HG03097 (cell line): ENCODE data around the gene SERP2.

Source experiments
- ATAC-seq: cut with Tn5 transposase; IDR thresholded peaks from one replicate; pipeline ENCODE4 v1.9.1; 2021; ENCODE audit not compliant: unreplicated experiment, low FRiP score

Gene SERP2

DNA sequence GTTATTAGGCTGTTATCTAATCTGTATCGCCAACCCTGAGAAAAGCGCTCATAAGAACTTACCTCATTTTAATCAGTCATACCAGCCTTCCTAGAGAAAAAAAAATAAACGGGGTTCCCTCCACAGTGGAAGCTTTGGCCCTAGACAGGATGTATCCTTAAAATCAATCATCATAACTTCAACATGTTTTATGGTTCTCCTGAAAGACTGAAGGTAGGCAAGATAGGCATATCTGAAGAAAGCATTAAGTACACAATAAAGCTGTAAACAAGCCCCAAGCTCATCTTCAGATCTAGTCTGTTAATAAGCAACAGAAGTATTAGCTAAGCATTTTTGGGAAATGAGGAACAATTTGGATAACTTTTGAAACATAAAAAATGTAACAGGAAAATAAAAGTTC lies 18.7 kb upstream of the SERP2 start:
- no peak for ATAC-seq

DNA sequence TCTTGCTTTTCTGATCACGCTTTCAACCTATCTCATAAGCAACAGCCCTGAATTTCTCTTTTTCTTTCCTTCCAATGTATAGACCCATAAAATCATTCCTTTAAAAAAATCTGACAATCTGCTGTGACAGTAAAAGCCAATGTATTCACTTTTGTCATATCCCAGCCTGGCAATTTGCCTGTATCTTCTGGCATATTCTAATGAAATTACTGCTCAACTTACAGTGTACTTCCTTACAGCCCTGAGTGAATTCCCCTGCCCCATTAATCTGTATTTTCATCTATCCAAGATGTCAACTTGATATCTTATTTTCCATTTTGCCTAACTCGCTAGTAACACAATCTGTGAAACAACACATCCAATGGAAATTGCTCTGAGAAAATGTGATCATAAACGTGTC lies 18.0 kb upstream of the SERP2 start:
- no peak for ATAC-seq

DNA sequence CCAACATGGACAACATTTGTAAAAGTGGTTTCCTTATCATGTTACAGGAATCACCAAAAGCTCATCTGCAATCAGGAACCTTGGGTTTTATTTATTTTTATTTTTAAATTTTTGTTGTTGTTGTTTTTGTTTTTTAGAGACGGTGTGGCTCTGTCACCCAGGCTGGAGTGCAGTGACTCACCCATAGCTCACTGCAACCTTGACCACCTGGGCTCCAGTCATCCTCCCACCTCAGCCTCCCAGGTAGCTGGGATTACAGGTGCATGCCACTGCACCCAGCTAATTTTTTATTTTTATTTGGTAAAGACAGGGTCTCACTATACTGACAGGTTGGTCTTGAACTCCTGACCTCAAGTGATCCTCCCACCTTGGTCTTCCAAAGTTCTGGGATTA lies 13.6 kb upstream of the SERP2 start:
- ATAC-seq, result no peak

DNA sequence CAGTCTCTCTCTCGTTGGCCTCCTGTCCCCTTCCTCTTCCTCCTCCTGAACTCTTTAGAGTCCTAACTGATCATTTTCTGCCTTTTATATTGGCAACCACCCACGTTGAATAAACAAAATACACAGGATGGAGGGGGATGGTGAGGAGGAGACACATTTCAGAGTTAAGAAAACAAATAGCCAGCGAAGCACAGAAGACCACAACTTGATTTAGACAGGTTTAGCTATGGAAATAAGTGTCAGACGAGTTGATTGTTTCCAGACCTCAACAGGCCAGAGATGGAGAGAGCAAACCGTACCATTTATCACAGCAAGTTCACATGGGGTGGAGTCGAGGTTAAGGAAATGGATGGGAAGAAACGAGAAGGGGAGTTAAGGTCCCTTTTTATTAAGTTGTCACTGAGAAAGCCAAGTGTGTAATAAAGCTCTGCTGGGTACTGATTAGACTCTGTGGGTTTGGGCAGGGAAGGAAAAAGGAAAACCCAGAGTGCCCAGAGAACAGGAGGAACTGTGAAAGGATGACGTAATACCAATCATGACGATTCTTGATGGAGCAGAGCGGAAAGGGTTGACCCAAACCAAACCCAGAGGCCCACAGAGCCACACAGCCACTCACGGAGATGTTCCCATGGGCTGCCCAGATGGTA lies 11.1 kb upstream of the SERP2 start:
- ATAC-seq, result no peak

- no peak for ATAC-seq
These were observed 9.8 kb upstream of the SERP2 start for GRCh38 chr13:44363631-44364344.

DNA sequence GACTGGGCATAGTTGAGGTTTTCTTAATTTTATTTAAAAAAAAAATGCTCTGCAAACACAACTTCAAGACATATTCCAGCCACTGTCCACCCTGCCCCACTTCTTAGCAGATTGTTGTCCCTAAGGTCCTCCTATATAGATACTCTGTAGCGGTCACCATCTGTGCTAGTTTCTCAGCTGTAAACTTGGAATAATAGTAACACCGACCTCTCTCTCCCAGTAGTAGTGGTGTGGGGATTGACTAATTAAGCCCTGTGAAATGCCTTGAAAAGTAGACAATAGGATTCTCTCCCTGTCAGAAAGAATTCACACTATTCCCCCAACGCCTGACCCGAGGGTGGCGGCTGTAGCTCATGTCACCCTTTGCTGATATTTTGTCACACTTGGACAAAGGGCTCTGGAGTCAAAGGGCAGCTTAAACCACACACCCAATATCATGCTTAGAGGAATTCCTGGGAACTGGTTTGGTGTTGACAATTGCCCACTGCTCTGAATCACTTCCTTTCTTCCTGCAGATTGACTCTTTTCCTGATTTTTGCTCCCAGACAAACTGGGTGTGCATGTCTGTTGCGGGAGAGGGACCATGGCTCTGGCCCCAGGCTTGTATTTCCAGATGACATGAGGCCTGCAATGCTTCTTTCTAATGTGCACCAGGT lies 9.2 kb upstream of the SERP2 start:
- ATAC-seq, result no peak

DNA sequence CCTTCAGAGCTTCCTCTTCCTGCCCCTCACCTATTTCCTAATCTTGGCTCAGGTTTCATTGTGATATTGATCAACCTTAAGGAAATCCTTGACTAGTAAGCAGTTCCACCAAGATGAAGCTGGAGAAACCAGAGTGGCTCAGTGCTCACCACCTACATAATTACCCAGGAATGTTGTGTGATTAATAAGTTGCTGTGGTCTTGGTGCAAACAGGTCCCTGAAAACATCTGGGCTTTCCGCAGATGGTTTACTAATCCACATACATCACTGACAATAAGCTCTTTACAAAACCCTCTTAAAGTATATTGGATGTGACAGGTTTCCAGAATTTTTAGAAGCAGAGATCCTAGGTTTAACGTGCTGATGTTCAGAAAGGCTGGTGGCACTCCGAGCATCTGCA lies 8.6 kb upstream of the SERP2 start:
- ATAC-seq, result no peak

- no peak for ATAC-seq
These were observed 7.7 kb upstream of the SERP2 start for GRCh38 chr13:44365899-44366298.

- no peak for ATAC-seq
These were observed 5.5 kb upstream of the SERP2 start for GRCh38 chr13:44368062-44368591.

GRCh38 chr13:44368599-44369368 lies 4.8 kb upstream of the SERP2 start:
- ATAC-seq, result no peak

DNA sequence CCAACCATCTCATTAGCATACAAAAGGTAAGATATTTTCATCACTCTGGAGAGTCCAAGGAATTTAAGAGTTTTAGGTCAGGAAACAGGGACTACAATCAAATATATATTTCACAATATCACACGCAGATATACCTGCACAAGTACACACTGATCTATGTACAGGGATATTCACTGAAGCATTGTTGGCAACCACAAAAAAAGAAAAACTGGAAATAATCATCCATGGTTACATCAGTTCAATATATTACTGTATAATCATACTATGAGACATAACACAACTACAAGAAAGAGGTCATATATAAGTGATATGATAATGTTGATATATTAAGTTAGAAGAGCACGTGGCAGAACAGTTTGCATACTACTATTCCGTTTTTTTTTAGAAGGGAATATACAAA lies 2.2 kb upstream of the SERP2 start:
- no peak for ATAC-seq

DNA sequence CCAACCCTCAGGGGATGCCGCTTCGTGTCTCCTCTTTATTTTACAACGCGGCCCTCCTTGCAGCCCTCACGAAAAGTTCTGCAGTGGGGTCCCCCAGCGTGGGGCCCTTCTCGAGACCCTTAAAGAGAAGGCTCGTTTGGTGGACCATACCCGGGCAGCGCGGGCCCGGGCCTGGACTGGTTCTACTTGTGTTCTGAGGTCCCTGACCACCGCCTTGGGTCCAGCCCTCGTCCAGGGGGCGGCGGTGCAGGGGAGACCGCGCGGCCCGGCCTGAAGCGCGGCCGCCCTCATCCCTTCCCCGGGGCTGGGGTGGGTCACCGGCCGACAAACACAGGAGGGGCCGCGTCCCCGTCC lies 400 bp upstream of the SERP2 start:
- ATAC-seq, result no peak

DNA sequence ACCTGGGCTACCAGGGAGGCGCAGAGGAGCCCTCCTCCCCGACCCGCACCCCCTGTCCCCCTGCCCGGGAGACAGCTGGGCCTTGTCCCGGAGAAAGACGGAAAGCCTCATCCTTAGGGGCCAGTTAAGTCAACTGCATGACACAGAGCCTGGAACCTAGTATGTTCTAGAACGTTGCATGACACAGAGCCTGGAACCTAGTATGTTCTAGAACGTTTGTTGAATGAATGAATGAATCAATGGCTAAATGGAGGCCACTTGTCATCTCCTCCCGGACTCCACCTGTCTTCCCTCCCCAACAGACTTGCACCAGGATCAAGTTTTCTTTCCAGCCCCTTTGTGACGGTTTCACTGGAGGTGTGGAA lies 706 bp downstream of the SERP2 start:
- no peak for ATAC-seq

DNA sequence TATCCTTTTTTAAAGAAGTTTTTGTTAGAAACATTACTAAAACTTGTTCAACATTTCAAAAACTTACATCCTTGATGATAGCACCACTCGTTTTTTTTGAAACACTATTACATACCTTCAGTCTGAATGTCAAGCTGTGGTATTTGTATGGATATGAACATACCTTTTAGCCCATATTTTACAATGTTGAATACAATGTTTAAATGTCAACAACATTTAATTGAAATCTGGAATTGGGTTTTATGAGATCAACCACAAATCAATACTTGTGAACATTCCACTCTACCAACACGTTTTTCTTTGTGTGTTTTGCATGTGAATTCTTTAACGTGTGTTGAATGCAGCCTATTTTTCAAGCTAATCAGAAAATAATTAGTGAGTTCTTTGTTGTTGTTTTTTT lies 4.7 kb downstream of the SERP2 start:
- ATAC-seq, result no peak

DNA sequence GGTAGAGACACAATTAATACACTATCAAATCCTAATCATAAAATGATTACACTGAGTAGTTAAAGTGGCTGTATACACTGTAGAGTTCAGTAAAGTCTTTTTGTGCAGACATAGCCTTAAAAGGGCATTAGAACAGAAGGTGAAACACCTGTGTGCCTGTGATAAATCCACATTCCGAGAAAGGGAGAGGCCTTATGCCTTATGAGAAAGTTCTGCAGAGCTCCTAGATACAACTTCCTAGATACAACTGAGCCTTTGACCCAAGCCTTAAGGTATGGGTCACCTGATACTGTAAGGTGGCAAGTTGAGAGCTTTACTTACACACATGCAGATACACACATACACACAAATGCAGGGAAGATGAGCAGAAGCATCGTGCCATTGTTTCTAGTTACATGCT lies 6.3 kb downstream of the SERP2 start:
- ATAC-seq, result no peak

DNA sequence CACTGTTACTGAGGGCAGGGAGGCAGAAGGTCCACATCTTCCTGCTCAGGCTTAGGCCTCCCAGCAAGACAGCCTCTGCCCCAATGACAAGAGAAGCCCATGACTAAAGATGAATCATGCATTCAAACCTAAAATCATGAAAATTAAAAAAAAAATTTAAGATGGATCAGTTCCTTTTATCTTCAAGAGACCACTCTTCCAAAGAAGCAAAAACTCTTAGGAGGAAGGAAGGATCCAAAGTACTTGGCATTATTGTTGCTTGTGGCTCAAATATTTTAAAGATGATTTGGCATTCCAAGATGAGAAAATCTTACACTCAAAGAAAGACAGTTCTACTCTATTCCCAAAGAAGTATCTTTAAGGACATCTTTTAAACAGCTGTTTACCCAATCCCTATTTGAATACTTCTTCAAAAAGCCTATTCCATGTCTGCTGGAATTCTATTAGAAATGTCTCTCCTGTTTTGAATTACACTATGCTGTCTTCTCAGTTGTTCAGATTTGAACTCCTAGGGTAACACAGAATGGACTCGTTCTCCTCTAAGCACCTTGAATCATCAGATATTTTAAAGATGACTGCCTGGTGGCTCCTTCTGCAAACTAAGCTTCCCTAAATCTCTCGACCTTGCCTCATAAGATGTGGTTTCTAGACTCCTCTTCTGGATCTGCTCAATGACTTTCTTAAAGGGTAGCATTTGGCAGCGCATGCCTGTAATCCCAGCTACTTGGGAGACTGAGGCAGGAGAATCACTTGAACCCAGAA lies 7.0 kb downstream of the SERP2 start:
- ATAC-seq, result no peak

- no peak for ATAC-seq
These were observed 9.1 kb downstream of the SERP2 start for GRCh38 chr13:44382635-44383145.

- ATAC-seq, result no peak
These were observed 10.3 kb downstream of the SERP2 start for GRCh38 chr13:44383945-44384344.

GRCh38 chr13:44384778-44385177 lies 11.2 kb downstream of the SERP2 start:
- ATAC-seq, result no peak

DNA sequence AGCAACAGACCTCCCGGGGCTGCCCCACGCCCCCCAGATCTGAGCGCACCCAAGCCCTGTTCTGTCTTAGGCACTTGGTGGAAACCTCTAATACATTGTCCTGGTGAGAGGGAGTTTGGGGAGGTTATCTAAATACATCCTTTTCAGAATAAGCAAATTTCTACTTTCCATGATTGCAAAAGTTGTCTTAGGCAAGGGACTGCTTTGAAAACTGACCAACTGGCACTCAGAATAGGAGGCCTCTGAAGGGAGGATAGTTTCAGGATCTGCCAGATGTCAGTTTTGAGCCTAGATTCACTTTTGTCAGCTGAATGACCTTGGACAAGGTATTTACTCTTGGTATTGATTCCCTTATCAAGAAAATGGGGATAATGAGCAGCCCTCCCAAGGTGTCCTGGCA lies 11.8 kb downstream of the SERP2 start:
- no peak for ATAC-seq
